ENCODE measurements around the gene ADAMTS16.

DNA sequence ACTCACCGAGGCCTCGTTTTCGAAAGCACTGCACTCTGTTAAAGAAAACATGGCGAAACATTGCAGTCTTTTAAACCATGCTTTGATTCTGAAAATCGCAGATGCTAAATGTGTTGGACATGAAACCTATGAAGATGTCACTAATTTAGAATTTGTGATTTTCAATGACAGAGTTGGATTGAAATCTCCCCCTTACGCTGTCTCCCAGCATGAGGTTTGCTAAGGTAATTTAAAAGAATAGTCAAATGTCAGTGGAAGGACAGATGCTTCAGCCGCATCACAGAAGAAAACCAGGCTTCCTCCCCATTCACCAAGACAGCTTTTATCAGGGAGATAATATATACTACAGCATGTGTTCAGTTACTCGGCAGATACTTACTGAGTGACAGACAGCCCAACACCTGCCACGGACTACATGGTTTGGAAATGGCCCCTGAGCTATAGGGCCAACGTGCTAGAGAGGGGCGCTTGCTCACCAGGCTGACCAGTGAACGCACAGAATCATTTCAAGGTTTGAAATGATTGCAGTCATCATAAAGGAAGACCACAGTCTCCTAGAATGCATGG is 136.9 kb downstream of the ADAMTS16 start:
- TF ChIP-seq, protein P1, sequence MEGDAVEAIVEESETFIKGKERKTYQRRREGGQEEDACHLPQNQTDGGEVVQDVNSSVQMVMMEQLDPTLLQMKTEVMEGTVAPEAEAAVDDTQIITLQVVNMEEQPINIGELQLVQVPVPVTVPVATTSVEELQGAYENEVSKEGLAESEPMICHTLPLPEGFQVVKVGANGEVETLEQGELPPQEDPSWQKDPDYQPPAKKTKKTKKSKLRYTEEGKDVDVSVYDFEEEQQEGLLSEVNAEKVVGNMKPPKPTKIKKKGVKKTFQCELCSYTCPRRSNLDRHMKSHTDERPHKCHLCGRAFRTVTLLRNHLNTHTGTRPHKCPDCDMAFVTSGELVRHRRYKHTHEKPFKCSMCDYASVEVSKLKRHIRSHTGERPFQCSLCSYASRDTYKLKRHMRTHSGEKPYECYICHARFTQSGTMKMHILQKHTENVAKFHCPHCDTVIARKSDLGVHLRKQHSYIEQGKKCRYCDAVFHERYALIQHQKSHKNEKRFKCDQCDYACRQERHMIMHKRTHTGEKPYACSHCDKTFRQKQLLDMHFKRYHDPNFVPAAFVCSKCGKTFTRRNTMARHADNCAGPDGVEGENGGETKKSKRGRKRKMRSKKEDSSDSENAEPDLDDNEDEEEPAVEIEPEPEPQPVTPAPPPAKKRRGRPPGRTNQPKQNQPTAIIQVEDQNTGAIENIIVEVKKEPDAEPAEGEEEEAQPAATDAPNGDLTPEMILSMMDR (IDR thresholded peaks at IDR 0.05): no peak
- no peak for TF ChIP-seq POLR2A (IDR thresholded peaks at IDR 0.05)
